H1 (cell line): Measurements from ENCODE around the gene SAP30L. TPM values are rescaled to one million over a fixed set of nuclear protein-coding genes. Genes with fewer than 3 reads are reported as not detected.

Source experiments
- CTCF ChIA-PET: fragments of 300-600 bp; sonication (Branson Sonifier 250); formaldehyde crosslinking; loops from one replicate; lab custom pipeline; 2021; ENCODE audit not compliant: partially characterized antibody; lab: Charles Lee
- POLR2A ChIA-PET: fragments of 300-600 bp; sonication (Branson Sonifier 250); formaldehyde crosslinking; loops from one replicate; lab custom pipeline; 2021; ENCODE audit warnings: inconsistent platforms; ENCODE audit not compliant: partially characterized antibody; lab: Charles Lee
- DNase-seq, 2 experiments: peaks; one replicate each; pipeline versions ENCODE4 v3.0.0 to v3.0.0-alpha.2; 2010 to 2022; ENCODE audit warnings: low spot score in 2 of 2, low read depth in 1 of 2, mixed read lengths in 1 of 2
- FAIRE-seq: peaks from 2 replicates; lab custom pipeline; 2011; peaks lifted over from hg19 to GRCh38; lab: Jason Lieb, UNC
- H2AFZ ChIP-seq: 2 replicates; pipeline ENCODE4 v1.8.1; 2012; ENCODE audit warnings: low read length, inconsistent platforms
- H2AK5ac ChIP-seq: 2 replicates; pipeline ENCODE4 v1.6.1; 2013; ENCODE audit warnings: low read depth, low read length
- H2BK120ac ChIP-seq: replicated peaks from 2 replicates; pipeline ENCODE3; 2013; ENCODE audit warnings: low read depth, low read length, inconsistent platforms
- H2BK12ac ChIP-seq: 2 replicates; pipeline ENCODE4 v1.6.1; 2013; ENCODE audit warnings: low read depth, low read length
- H2BK15ac ChIP-seq: 2 replicates; pipeline ENCODE4 v1.6.1; 2013; ENCODE audit warnings: low read length
- H2BK20ac ChIP-seq: 2 replicates; pipeline ENCODE4 v1.6.1; 2013; ENCODE audit warnings: low read length
- H2BK5ac ChIP-seq: 2 replicates; pipeline ENCODE4 v1.6.1; 2013; ENCODE audit warnings: low read depth, low read length
- H3K14ac ChIP-seq: 2 replicates; pipeline ENCODE4 v1.6.1; 2013; ENCODE audit warnings: inconsistent platforms; ENCODE audit not compliant: insufficient read length
- H3K18ac ChIP-seq: 2 replicates; pipeline ENCODE4 v1.6.1; 2013; ENCODE audit warnings: low read length; ENCODE audit errors: extremely low read depth
- H3K23ac ChIP-seq: 2 replicates; pipeline ENCODE4 v1.6.1; 2013; ENCODE audit warnings: inconsistent platforms; ENCODE audit not compliant: insufficient read length
- H3K23me2 ChIP-seq: 2 replicates; pipeline ENCODE4 v1.6.1; 2013; ENCODE audit warnings: low read depth, low read length
- H3K27ac ChIP-seq: 2 replicates; pipeline ENCODE4 v1.6.1; 2011; ENCODE audit warnings: low read depth, low read length, inconsistent platforms
- H3K27me3 ChIP-seq, 4 experiments: replicated peaks in 1 of 4; 1 replicate in 1 of 4; 2 replicates in 3 of 4; pipeline versions ENCODE4 v1.6.1 to v1.8.1; 2011 to 2013; ENCODE audit warnings: low read length in 3 of 4, mild to moderate bottlenecking in 3 of 4, inconsistent platforms in 2 of 4, mixed read lengths in 2 of 4, moderate library complexity in 1 of 4; ENCODE audit not compliant: control insufficient read depth in 3 of 4, insufficient read depth in 3 of 4; ENCODE audit errors: extremely low read depth in 1 of 4
- H3K36me3 ChIP-seq, 4 experiments: 2 replicates each; pipeline versions ENCODE4 v1.6.1 to v1.8.1; 2011 to 2013; ENCODE audit warnings: mild to moderate bottlenecking in 4 of 4, low read length in 3 of 4, moderate library complexity in 2 of 4, control low read depth in 1 of 4, inconsistent platforms in 1 of 4; ENCODE audit not compliant: insufficient read depth in 4 of 4, control insufficient read depth in 2 of 4
- H3K4ac ChIP-seq: replicated peaks from 2 replicates; pipeline ENCODE3; 2013; ENCODE audit warnings: low read length, low read depth, mixed read lengths, inconsistent platforms; ENCODE audit not compliant: insufficient read length
- H3K4me1 ChIP-seq, 4 experiments: replicated peaks in 1 of 4; 1 replicate in 1 of 4; 2 replicates in 3 of 4; pipeline versions ENCODE4 v1.6.1 to v1.8.1; 2011 to 2013; ENCODE audit warnings: low read length in 3 of 4, inconsistent platforms in 2 of 4, mixed read lengths in 1 of 4; ENCODE audit not compliant: insufficient read depth in 4 of 4, control insufficient read depth in 3 of 4
- H3K4me2 ChIP-seq, 2 experiments: 2 replicates each; pipeline versions ENCODE4 v1.6.1 to v1.8.1; 2011 to 2013; ENCODE audit warnings: low read depth in 2 of 2, low read length in 2 of 2, control low read depth in 1 of 2, inconsistent platforms in 1 of 2, mild to moderate bottlenecking in 1 of 2; ENCODE audit not compliant: insufficient read depth in 1 of 2
- H3K4me3 ChIP-seq, 4 experiments: fragments of 200-600, 300-600 bp in 1 of 4; sonication (generic), shearing (Covaris generic), sonication (Bioruptor Twin) in 1 of 4; 2 replicates each; pipeline versions ENCODE4 v1.5.1 to v1.8.1; 2011 to 2016; ENCODE audit warnings: low read length in 4 of 4, low read depth in 3 of 4, control low read depth in 2 of 4, inconsistent platforms in 2 of 4, mild to moderate bottlenecking in 2 of 4, mixed read lengths in 1 of 4, moderate library complexity in 1 of 4; ENCODE audit not compliant: insufficient read depth in 2 of 4; ENCODE audit errors: extremely low read depth in 1 of 4
- H3K56ac ChIP-seq: replicated peaks from 2 replicates; pipeline ENCODE3; 2013; ENCODE audit warnings: low read depth, mild to moderate bottlenecking, mixed read lengths, low read length, inconsistent platforms; ENCODE audit not compliant: insufficient read length
- H3K79me1 ChIP-seq: 2 replicates; pipeline ENCODE4 v1.6.1; 2013; ENCODE audit warnings: low read depth, low read length, control low read depth
- H3K79me2 ChIP-seq, 2 experiments: 2 replicates each; pipeline versions ENCODE4 v1.6.1 to v1.8.1; 2012 to 2013; ENCODE audit warnings: low read length in 2 of 2, mild to moderate bottlenecking in 2 of 2, inconsistent platforms in 1 of 2; ENCODE audit not compliant: insufficient read depth in 2 of 2, control insufficient read depth in 1 of 2
- H3K9ac ChIP-seq, 4 experiments: replicated peaks in 1 of 4; 1 replicate in 1 of 4; 2 replicates in 3 of 4; pipeline versions ENCODE4 v1.6.1 to v1.8.1; 2011 to 2013; ENCODE audit warnings: low read depth in 3 of 4, low read length in 3 of 4, control low read depth in 2 of 4, mild to moderate bottlenecking in 2 of 4, moderate library complexity in 2 of 4, inconsistent platforms in 1 of 4; ENCODE audit errors: extremely low read depth in 1 of 4
- H3K9me3 ChIP-seq, 2 experiments: 2 replicates each; pipeline versions ENCODE4 v1.6.1 to v1.8.1; 2012 to 2013; ENCODE audit warnings: mild to moderate bottlenecking in 2 of 2, moderate library complexity in 2 of 2, control low read depth in 1 of 2, inconsistent platforms in 1 of 2, low read depth in 1 of 2, low read length in 1 of 2, mixed read lengths in 1 of 2; ENCODE audit not compliant: insufficient read depth in 2 of 2
- H4K20me1 ChIP-seq, 2 experiments: replicated peaks in 1 of 2; 2 replicates each; pipeline versions ENCODE3 to v1.8.1; 2011 to 2013; ENCODE audit warnings: inconsistent platforms in 2 of 2, low read length in 2 of 2, mild to moderate bottlenecking in 1 of 2; ENCODE audit not compliant: insufficient read depth in 2 of 2, control insufficient read depth in 1 of 2
- H4K5ac ChIP-seq: 2 replicates; pipeline ENCODE4 v1.6.1; 2013; ENCODE audit warnings: low read length, low read depth, mixed read lengths, inconsistent platforms; ENCODE audit not compliant: insufficient read length
- H4K8ac ChIP-seq: 2 replicates; pipeline ENCODE4 v1.8.0; 2013; ENCODE audit warnings: mild to moderate bottlenecking, moderate library complexity, low read length, inconsistent platforms; ENCODE audit not compliant: insufficient read depth; ENCODE audit errors: extremely low read depth
- H4K91ac ChIP-seq: replicated peaks from 2 replicates; pipeline ENCODE3; 2013; ENCODE audit warnings: low read length, mixed read lengths, inconsistent platforms; ENCODE audit not compliant: insufficient read length
- BACH1 ChIP-seq: IDR thresholded peaks from 2 replicates; pipeline ENCODE4 v1.6.1; 2012; ENCODE audit warnings: low read length, improper control_type of control experiment
- CHD1 ChIP-seq: IDR thresholded peaks from 2 replicates; pipeline ENCODE4 v1.6.1; 2012; ENCODE audit warnings: low read depth, low read length, improper control_type of control experiment
- ZNF274 ChIP-seq: IDR thresholded peaks from 2 replicates; pipeline ENCODE4 v1.7.0; 2012; ENCODE audit warnings: low read length, borderline replicate concordance; ENCODE audit errors: extremely low read depth
- WGBS, 2 experiments: shearing (Covaris generic) in 1 of 2; methylation state at CpG; one replicate each; pipeline versions ENCODE4 v1.1.6 to v1.1.7; 2013 to 2015; ENCODE audit warnings: low lambda C conversion rate in 2 of 2, mixed read lengths in 2 of 2, inconsistent platforms in 1 of 2, low coverage in 1 of 2, missing lambda C conversion rate in 1 of 2; ENCODE audit not compliant: insufficient replicate concordance in 2 of 2, insufficient coverage in 1 of 2, insufficient read length in 1 of 2; ENCODE audit errors: extremely low coverage in 1 of 2, missing lambda C conversion rate in 1 of 2; 5-methylcytosine and 5-hydroxymethylcytosine counted together
- polyA plus RNA-seq, 7 experiments: library from polyadenylated mRNA; depleted of rRNA in 3 of 7; stranded (reverse) in 5 of 7; unstranded in 2 of 7; fragments of >200 nt in 5 of 7; fragments of 200-250 nt in 2 of 7; gene quantifications; 1 replicate in 5 of 7; 2 replicates in 1 of 7; 4 replicates in 1 of 7; pipeline versions ENCODE4 v1.2.1 to v1.2.3, GENCODE V29; 2011 to 2013; ENCODE audit warnings: missing spikeins in 2 of 7, mixed read lengths in 2 of 7
- total RNA-seq: library from RNA; stranded (reverse); fragmentation: NEBNext Ultra II Directional; extraction: Animal tissue kit (Norgen Biotek cat#: 25700); gene quantifications from 2 replicates; pipeline ENCODE4 v1.2.1, GENCODE V29; 2021
- TF ChIP-seq, protein P1 (sequence below): IDR thresholded peaks from 2 replicates; pipeline ENCODE4 v1.6.1; 2012; ENCODE audit warnings: inconsistent platforms

The SAP30L gene
- total and polyA plus RNA-seq, 2 of the 8 experiments (the other 6 are each of a cell fraction or from before 2014, with no cell fraction given) = 12.2 to 31.5 TPM

DNA sequence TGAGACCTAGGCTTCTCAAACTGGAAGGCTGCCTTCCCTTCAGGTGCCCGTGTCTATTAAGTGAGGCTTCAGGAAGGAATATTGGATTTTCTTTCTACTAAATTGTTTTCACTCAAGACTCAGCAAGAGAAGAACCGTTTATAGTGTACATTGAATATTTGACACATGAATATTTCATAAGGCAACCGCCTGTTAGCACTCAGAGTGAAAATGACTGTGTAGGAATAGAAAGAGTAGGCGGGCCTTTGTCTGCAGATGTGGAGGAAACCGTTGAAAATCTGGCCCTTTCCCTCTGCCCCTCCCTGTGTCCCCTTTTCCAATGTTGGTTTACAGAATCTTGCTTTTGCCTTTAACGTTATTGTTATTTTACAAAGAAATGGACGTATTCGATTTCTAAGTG lies 6.2 kb downstream of the SAP30L start:
- H3K9me3 ChIP-seq = no peaks in the 10 kb centered on the region
- no peak overlapping the region for H2BK120ac ChIP-seq
- no peak overlapping the region for H2BK5ac ChIP-seq
- no peak overlapping the region for H3K4me2 ChIP-seq
- ChIA-PET POLR2A (interaction anchor here (0.9 kb wide), 1 partner anchor 407 kb away, joined by 3 read pairs; the partner anchor contains the start of gene CNOT8), CTCF (interaction anchor here (3.0 to 8.7 kb wide), 3 partner anchors 10 to 159 kb away, joined by 10 to 67 read pairs (median 17); no protein-coding TSS in a partner anchor)
- H2BK15ac ChIP-seq = no peak overlapping the region
- no peak for DNase-seq
- H3K23me2 ChIP-seq = peaks cover 2% of the 10 kb centered on the region; the same call in 1 of the 2 replicates
- H3K79me1 ChIP-seq = peaks cover 2% of the 10 kb centered on the region; the same call in 1 of the 2 replicates
- no peak overlapping the region for H3K27ac ChIP-seq
- H4K8ac ChIP-seq = no peak overlapping the region
- H3K79me2 ChIP-seq = peaks cover 0 to 16% of the 10 kb centered on the region in 2 experiments; a peak in 2 of 4 replicates
- no peak overlapping the region for H4K91ac ChIP-seq
- no peak overlapping the region for H3K18ac ChIP-seq
- peaks cover 0 to 3% (median 0%) of the 10 kb centered on the region in 4 experiments; a peak in 2 of 7 replicates for H3K4me1 ChIP-seq
- no peak overlapping the region for H3K9ac ChIP-seq
- H3K4me3 ChIP-seq = no peak overlapping the region
- H4K20me1 ChIP-seq = peaks cover 4 to 13% of the 10 kb centered on the region in 2 experiments
- no peak overlapping the region for H3K56ac ChIP-seq
- no peak for FAIRE-seq
- no peak overlapping the region for H2AK5ac ChIP-seq
- no peak overlapping the region for H2BK12ac ChIP-seq
- H3K36me3 ChIP-seq = peaks cover 6 to 34% (median 16%) of the 10 kb centered on the region in 4 experiments; a peak in 7 of 8 replicates
- H3K27me3 ChIP-seq = peaks cover 0 to under 1% (median 0%) of the 10 kb centered on the region in 4 experiments; a peak in 1 of 7 replicates
- 86% methylated on average over 8 of the region's 8 CpGs; no CpG with 5 or more reads in 1 of the 2 experiments for WGBS, 2 experiments
- H3K4ac ChIP-seq = no peak overlapping the region
- H2AFZ ChIP-seq = no peak overlapping the region
- H3K14ac ChIP-seq = no peak overlapping the region
- no peak overlapping the region for H4K5ac ChIP-seq
- no peak overlapping the region for H2BK20ac ChIP-seq
- no peak overlapping the region for H3K23ac ChIP-seq
- TF ChIP-seq BACH1 (no peak), CHD1 (no peak), ZNF274 (no peak)
- TF ChIP-seq, protein P1, sequence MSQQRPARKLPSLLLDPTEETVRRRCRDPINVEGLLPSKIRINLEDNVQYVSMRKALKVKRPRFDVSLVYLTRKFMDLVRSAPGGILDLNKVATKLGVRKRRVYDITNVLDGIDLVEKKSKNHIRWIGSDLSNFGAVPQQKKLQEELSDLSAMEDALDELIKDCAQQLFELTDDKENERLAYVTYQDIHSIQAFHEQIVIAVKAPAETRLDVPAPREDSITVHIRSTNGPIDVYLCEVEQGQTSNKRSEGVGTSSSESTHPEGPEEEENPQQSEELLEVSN = no peak
